Measurements from ENCODE around the gene MFF. TPM values are rescaled to one million over a fixed set of nuclear protein-coding genes. Genes with fewer than 3 reads are reported as not detected.

MFF gene
- total RNA-seq, 1 donor from 2014 or later: 106 TPM

- no peak for DNase-seq (ENCODE audit: low spot score)
- Mint-ChIP-seq H3K4me3 (ENCODE audit: unreplicated experiment) (no peak overlapping the region), H3K4me1 (ENCODE audit: unreplicated experiment) (no peaks in the 10 kb centered on the region), H3K27me3 (ENCODE audit: unreplicated experiment) (peaks cover 5% of the 10 kb centered on the region), H3K9me3 (ENCODE audit: unreplicated experiment) (no peaks in the 10 kb centered on the region), H3K36me3 (ENCODE audit: low read depth, unreplicated experiment) (no peaks in the 10 kb centered on the region), H3K27ac (ENCODE audit: unreplicated experiment) (no peak overlapping the region)
- TF ChIP-seq CTCF (IDR thresholded peaks at IDR 0.05; ENCODE audit: unreplicated experiment): no peak
Observed at GRCh38 chr2:227398684-227399670, 73.9 kb downstream of the MFF start.

- Mint-ChIP-seq H3K27ac (ENCODE audit: unreplicated experiment) (no peak overlapping the region), H3K27me3 (ENCODE audit: unreplicated experiment) (peaks cover 5% of the 10 kb centered on the region), H3K9me3 (ENCODE audit: unreplicated experiment) (no peaks in the 10 kb centered on the region), H3K4me3 (ENCODE audit: unreplicated experiment) (no peak overlapping the region), H3K36me3 (ENCODE audit: low read depth, unreplicated experiment) (no peaks in the 10 kb centered on the region), H3K4me1 (ENCODE audit: unreplicated experiment) (no peaks in the 10 kb centered on the region)
- no peak for DNase-seq (ENCODE audit: low spot score)
- no peak for TF ChIP-seq CTCF (IDR thresholded peaks at IDR 0.05; ENCODE audit: unreplicated experiment)
Observed at GRCh38 chr2:227401550-227401949, 76.5 kb downstream of the MFF start.

GRCh38 chr2:227402321-227402720 lies 77.3 kb downstream of the MFF start:
- Mint-ChIP-seq H3K27ac (ENCODE audit: unreplicated experiment) (no peak overlapping the region), H3K4me1 (ENCODE audit: unreplicated experiment) (no peaks in the 10 kb centered on the region), H3K4me3 (ENCODE audit: unreplicated experiment) (no peak overlapping the region), H3K27me3 (ENCODE audit: unreplicated experiment) (peaks cover 5% of the 10 kb centered on the region), H3K9me3 (ENCODE audit: unreplicated experiment) (no peaks in the 10 kb centered on the region), H3K36me3 (ENCODE audit: low read depth, unreplicated experiment) (no peaks in the 10 kb centered on the region)
- no peak for DNase-seq (ENCODE audit: low spot score)
- no peak for TF ChIP-seq CTCF (IDR thresholded peaks at IDR 0.05; ENCODE audit: unreplicated experiment)

- H3K4me1 Mint-ChIP-seq (ENCODE audit: unreplicated experiment): no peaks in the 10 kb centered on the region
- H3K27ac Mint-ChIP-seq (ENCODE audit: unreplicated experiment): no peak overlapping the region
- no peak overlapping the region for H3K4me3 Mint-ChIP-seq (ENCODE audit: unreplicated experiment)
- H3K9me3 Mint-ChIP-seq (ENCODE audit: unreplicated experiment): no peaks in the 10 kb centered on the region
- peaks cover 4% of the 10 kb centered on the region for H3K27me3 Mint-ChIP-seq (ENCODE audit: unreplicated experiment)
- no peak for DNase-seq (ENCODE audit: low spot score)
- no peak for TF ChIP-seq CTCF (IDR thresholded peaks at IDR 0.05; ENCODE audit: unreplicated experiment)
- no peaks in the 10 kb centered on the region for H3K36me3 Mint-ChIP-seq (ENCODE audit: low read depth, unreplicated experiment)
Observed at GRCh38 chr2:227402959-227403358, 77.9 kb downstream of the MFF start.
